ENCODE measurements around the gene POU3F2.

POU3F2 gene

DNA sequence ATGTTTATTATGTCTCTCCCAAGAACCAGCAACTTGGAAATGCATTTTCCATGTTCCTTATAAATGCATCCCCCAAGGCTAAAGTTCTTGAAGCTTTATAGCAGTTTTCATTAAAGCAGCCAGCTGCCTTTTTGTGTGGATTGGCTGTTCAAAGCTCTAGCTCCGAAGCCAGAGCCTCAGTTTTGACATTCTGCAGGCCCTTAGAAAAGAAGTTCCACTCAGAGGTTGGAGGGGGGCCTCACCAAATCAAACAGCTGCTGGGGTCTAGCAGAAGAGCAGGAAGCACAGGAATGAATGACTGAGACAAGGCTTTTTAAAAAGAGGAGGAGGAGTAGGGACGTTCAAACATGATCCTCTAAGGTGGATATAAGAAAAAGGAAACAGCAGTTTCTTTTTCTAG is 4.2 kb upstream of the POU3F2 start:
- no peaks in the 10 kb centered on the region for H3K36me3 ChIP-seq (ENCODE audit: control insufficient read depth, insufficient read depth, low read length)
- no peak for DNase-seq
- no peaks in the 10 kb centered on the region for H3K9me3 ChIP-seq (ENCODE audit: control insufficient read depth, low read length)
- H3K27me3 ChIP-seq (replicated peaks; ENCODE audit: control insufficient read depth, insufficient read depth, low read length, poor library complexity, severe bottlenecking) = peaks cover 74% of the 10 kb centered on the region
- H3K4me3 ChIP-seq (ENCODE audit: insufficient read depth, low read depth, low read length, poor library complexity, severe bottlenecking) = no peak overlapping the region
- H3K4me1 ChIP-seq (ENCODE audit: control insufficient read depth, insufficient read depth, low read length, poor library complexity, severe bottlenecking) = peaks cover 29% of the 10 kb centered on the region
- H3K27ac ChIP-seq (ENCODE audit: insufficient read depth, low read length, poor library complexity, severe bottlenecking) = no peak overlapping the region

DNA sequence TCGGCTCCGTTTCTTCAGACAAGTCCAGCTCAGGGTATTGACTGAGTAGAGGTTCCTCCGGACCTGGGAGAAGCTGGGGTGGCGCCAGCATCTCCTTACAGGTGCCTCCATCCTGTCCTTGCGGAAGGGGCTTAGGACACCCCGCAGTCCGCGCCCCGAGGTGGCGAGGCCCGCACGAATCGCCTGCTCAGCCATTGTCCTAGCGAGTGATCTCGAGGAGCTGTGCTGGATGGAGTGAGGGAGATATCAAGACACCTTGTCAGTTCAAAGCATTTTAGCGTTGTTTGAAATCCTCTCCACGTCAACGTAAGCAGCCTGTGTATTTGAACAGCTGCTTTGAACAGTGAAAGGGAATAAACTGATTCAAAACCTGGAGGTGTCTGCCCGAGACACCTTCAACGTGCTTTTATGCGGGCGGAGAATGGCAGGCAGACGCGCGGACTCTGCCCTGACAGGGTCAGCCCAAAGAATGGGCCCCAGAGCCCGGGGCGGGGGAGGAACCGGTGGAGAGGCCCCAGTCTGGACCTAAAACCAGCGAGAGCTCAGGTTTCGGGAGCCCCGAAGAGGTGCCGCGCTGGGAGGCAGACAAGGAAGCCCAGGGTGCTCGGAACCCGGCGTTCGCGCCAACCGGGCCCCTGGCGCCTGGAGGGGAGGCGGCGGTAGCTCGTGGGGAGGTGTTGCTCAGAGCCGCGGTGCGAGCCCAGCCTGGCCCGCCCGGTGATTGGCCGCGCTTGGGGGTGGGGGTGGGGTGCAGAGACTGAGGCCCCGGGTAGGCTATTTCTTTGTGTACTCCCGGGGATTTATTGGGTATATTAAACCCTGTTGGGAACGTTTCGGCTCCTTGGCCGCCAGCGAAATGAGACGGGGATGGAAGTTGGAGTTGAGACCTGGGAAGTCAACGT is 3.1 kb upstream of the POU3F2 start:
- H3K27ac ChIP-seq (ENCODE audit: insufficient read depth, low read length, poor library complexity, severe bottlenecking) = no peak overlapping the region
- H3K9me3 ChIP-seq (ENCODE audit: control insufficient read depth, low read length) = no peaks in the 10 kb centered on the region
- H3K27me3 ChIP-seq (replicated peaks; ENCODE audit: control insufficient read depth, insufficient read depth, low read length, poor library complexity, severe bottlenecking) = peaks cover 78% of the 10 kb centered on the region
- H3K4me1 ChIP-seq (ENCODE audit: control insufficient read depth, insufficient read depth, low read length, poor library complexity, severe bottlenecking) = peaks cover 40% of the 10 kb centered on the region
- no peak for DNase-seq
- H3K36me3 ChIP-seq (ENCODE audit: control insufficient read depth, insufficient read depth, low read length) = no peaks in the 10 kb centered on the region
- peak overlapping the region; percentile 23 for H3K4me3 ChIP-seq (ENCODE audit: insufficient read depth, low read depth, low read length, poor library complexity, severe bottlenecking)

- H3K4me1 ChIP-seq (ENCODE audit: control insufficient read depth, insufficient read depth, low read length, poor library complexity, severe bottlenecking) = peaks cover 41% of the 10 kb centered on the region
- no peaks in the 10 kb centered on the region for H3K36me3 ChIP-seq (ENCODE audit: control insufficient read depth, insufficient read depth, low read length)
- H3K4me3 ChIP-seq (ENCODE audit: insufficient read depth, low read depth, low read length, poor library complexity, severe bottlenecking) = peak overlapping the region; percentile 23
These were observed 2.5 kb upstream of the POU3F2 start for GRCh38 chr6:98831959-98832283.

DNA sequence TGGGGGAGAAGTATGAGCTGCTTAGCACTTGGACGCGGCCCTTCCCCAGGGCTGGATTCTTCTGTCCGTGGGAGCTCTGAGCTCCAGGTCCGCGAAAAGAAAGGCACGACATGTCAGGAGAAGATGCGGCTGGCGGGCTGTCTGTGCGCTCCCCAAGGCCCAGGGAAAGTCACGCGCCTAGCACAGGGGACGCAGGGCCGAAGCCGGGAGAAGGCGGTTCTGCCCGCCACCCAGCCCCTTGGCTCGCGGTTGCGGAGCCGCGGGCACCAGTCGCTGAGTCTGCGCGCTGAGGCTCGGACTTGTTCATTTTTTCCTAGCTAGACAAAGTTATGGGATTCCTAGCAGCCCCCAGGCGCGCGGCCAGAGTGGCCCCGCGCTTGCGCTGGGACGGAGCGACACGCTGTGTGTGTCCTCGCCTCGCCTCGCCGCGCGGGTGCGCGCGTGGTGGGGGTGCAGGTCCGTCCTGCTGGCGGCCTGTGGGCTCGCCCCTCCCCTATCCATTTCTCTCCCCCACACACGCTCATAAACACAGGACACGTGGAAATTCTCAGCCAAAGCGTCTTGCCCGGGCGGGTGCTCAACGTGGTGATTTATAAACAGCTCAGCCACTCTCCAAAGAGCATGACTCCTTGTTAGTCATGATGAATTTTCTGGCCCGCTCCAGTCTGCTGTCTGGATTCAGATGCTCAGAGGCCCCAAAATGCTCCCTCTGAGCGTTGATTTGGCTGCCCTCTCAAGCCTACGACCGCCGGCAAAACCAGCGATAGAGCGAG is 1.9 kb upstream of the POU3F2 start:
- peaks cover 79% of the 10 kb centered on the region for H3K27me3 ChIP-seq (replicated peaks; ENCODE audit: control insufficient read depth, insufficient read depth, low read length, poor library complexity, severe bottlenecking)

More at GRCh38 chr6:98831959-98832283, 2.5 kb upstream of the POU3F2 start:
- Histone ChIP-seq H3K9me3 (ENCODE audit: control insufficient read depth, low read length) (no peaks in the 10 kb centered on the region), H3K27me3 (replicated peaks; ENCODE audit: control insufficient read depth, insufficient read depth, low read length, poor library complexity, severe bottlenecking) (peaks cover 79% of the 10 kb centered on the region), H3K27ac (ENCODE audit: insufficient read depth, low read length, poor library complexity, severe bottlenecking) (no peak overlapping the region)
- DNase-seq = no peak

GRCh38 chr6:98833057-98833306 is 1.4 kb upstream of the POU3F2 start:
- DNase-seq = no peak
- Histone ChIP-seq H3K27ac (ENCODE audit: insufficient read depth, low read length, poor library complexity, severe bottlenecking) (no peak overlapping the region), H3K9me3 (ENCODE audit: control insufficient read depth, low read length) (no peaks in the 10 kb centered on the region), H3K36me3 (ENCODE audit: control insufficient read depth, insufficient read depth, low read length) (no peaks in the 10 kb centered on the region), H3K4me1 (ENCODE audit: control insufficient read depth, insufficient read depth, low read length, poor library complexity, severe bottlenecking) (peaks cover 39% of the 10 kb centered on the region), H3K4me3 (ENCODE audit: insufficient read depth, low read depth, low read length, poor library complexity, severe bottlenecking) (peak overlapping the region; percentile 71), H3K27me3 (replicated peaks; ENCODE audit: control insufficient read depth, insufficient read depth, low read length, poor library complexity, severe bottlenecking) (peaks cover 79% of the 10 kb centered on the region)

More for the DNA sequence above, 1.9 kb upstream of the POU3F2 start:
- Histone ChIP-seq H3K4me3 (ENCODE audit: insufficient read depth, low read depth, low read length, poor library complexity, severe bottlenecking) (peak overlapping the region; percentile 71), H3K9me3 (ENCODE audit: control insufficient read depth, low read length) (no peaks in the 10 kb centered on the region), H3K36me3 (ENCODE audit: control insufficient read depth, insufficient read depth, low read length) (no peaks in the 10 kb centered on the region), H3K4me1 (ENCODE audit: control insufficient read depth, insufficient read depth, low read length, poor library complexity, severe bottlenecking) (peaks cover 40% of the 10 kb centered on the region), H3K27ac (ENCODE audit: insufficient read depth, low read length, poor library complexity, severe bottlenecking) (no peak overlapping the region)
- DNase-seq = no peak

- H3K36me3 ChIP-seq (ENCODE audit: control insufficient read depth, insufficient read depth, low read length) = no peaks in the 10 kb centered on the region
- DNase-seq = no peak
- no peaks in the 10 kb centered on the region for H3K9me3 ChIP-seq (ENCODE audit: control insufficient read depth, low read length)
- no peak overlapping the region for H3K27ac ChIP-seq (ENCODE audit: insufficient read depth, low read length, poor library complexity, severe bottlenecking)
- peak overlapping the region; percentile 71 for H3K4me3 ChIP-seq (ENCODE audit: insufficient read depth, low read depth, low read length, poor library complexity, severe bottlenecking)
- H3K27me3 ChIP-seq (replicated peaks; ENCODE audit: control insufficient read depth, insufficient read depth, low read length, poor library complexity, severe bottlenecking) = peaks cover 80% of the 10 kb centered on the region
- H3K4me1 ChIP-seq (ENCODE audit: control insufficient read depth, insufficient read depth, low read length, poor library complexity, severe bottlenecking) = peaks cover 39% of the 10 kb centered on the region
These were observed 891 bp upstream of the POU3F2 start for GRCh38 chr6:98833307-98834059.

GRCh38 chr6:98835149-98836024 is 1.0 kb downstream of the POU3F2 start:
- Histone ChIP-seq H3K27me3 (replicated peaks; ENCODE audit: control insufficient read depth, insufficient read depth, low read length, poor library complexity, severe bottlenecking) (peaks cover 89% of the 10 kb centered on the region), H3K9me3 (ENCODE audit: control insufficient read depth, low read length) (no peaks in the 10 kb centered on the region), H3K27ac (ENCODE audit: insufficient read depth, low read length, poor library complexity, severe bottlenecking) (no peak overlapping the region), H3K36me3 (ENCODE audit: control insufficient read depth, insufficient read depth, low read length) (no peaks in the 10 kb centered on the region), H3K4me3 (ENCODE audit: insufficient read depth, low read depth, low read length, poor library complexity, severe bottlenecking) (peak overlapping the region; percentile 71), H3K4me1 (ENCODE audit: control insufficient read depth, insufficient read depth, low read length, poor library complexity, severe bottlenecking) (peaks cover 39% of the 10 kb centered on the region)
- DNase-seq = no peak

- DNase-seq = no peak
- Histone ChIP-seq H3K36me3 (ENCODE audit: control insufficient read depth, insufficient read depth, low read length) (no peaks in the 10 kb centered on the region), H3K4me3 (ENCODE audit: insufficient read depth, low read depth, low read length, poor library complexity, severe bottlenecking) (peak overlapping the region; percentile 71), H3K27me3 (replicated peaks; ENCODE audit: control insufficient read depth, insufficient read depth, low read length, poor library complexity, severe bottlenecking) (peaks cover 87% of the 10 kb centered on the region), H3K9me3 (ENCODE audit: control insufficient read depth, low read length) (no peaks in the 10 kb centered on the region), H3K4me1 (ENCODE audit: control insufficient read depth, insufficient read depth, low read length, poor library complexity, severe bottlenecking) (peaks cover 35% of the 10 kb centered on the region), H3K27ac (ENCODE audit: insufficient read depth, low read length, poor library complexity, severe bottlenecking) (no peak overlapping the region)
These were observed 1.9 kb downstream of the POU3F2 start for GRCh38 chr6:98836025-98836961.
